HepG2 (cell line): Measurements from ENCODE around the gene MYLK. TPM values are rescaled to one million over a fixed set of nuclear protein-coding genes. Genes with fewer than 3 reads are reported as not detected.

Source experiments
- ATAC-seq: fragments of 200-7000 bp; cut with Tn5 transposase; 3 replicates; pipeline ENCODE4 v1.9.1; 2020; ENCODE audit warnings: mild to moderate bottlenecking, moderate library complexity
- BruUV-seq: library from RNA; stranded (reverse); fragments of 400-500 nt; replicated peaks from 2 replicates; lab custom pipeline; 2021; lab: Mats Ljungman, UMichigan
- CTCF ChIA-PET: fragments of 300-600 bp; formaldehyde crosslinking; extraction: SDS; loops from one replicate; lab custom pipeline; 2021; ENCODE audit warnings: low total read pairs, inconsistent platforms, low intra/inter-chr PET ratio; lab: Yijun Ruan, JAX
- POLR2A ChIA-PET: fragments of 350-600 bp; sonication (Branson Sonifier 250); formaldehyde crosslinking; loops from one replicate; lab custom pipeline; 2020; ENCODE audit warnings: antibody characterized with exemption, inconsistent platforms; lab: Yijun Ruan, JAX
- DNase-seq: peaks from one replicate; pipeline ENCODE4 v3.0.0-alpha.2; 2015; ENCODE audit warnings: low spot score
- FAIRE-seq: peaks from 3 replicates; lab custom pipeline; 2011; peaks lifted over from hg19 to GRCh38; lab: Jason Lieb, UNC
- H2AFZ ChIP-seq: one replicate; pipeline ENCODE4 v1.6.1; 2011; ENCODE audit warnings: low read length, inconsistent platforms
- H3K27ac ChIP-seq: fragments of 300-600 bp; 3 replicates; pipeline ENCODE4 v1.8.0; 2011; ENCODE audit warnings: mixed run types, mild to moderate bottlenecking, mixed read lengths, low read length, inconsistent platforms; ENCODE audit not compliant: insufficient read depth; ENCODE audit errors: extremely low read length
- H3K27me3 ChIP-seq, 2 experiments: fragments of 200-600 bp in 1 of 2; 2 replicates in 1 of 2; 3 replicates in 1 of 2; pipeline versions ENCODE4 v1.6.0 to v1.8.0; 2011; ENCODE audit warnings: low read length in 2 of 2, mild to moderate bottlenecking in 2 of 2, moderate library complexity in 2 of 2, inconsistent platforms in 1 of 2; ENCODE audit not compliant: insufficient read depth in 2 of 2, control insufficient read depth in 1 of 2
- H3K36me3 ChIP-seq, 2 experiments: fragments of 200-600 bp in 1 of 2; replicated peaks in 1 of 2; 2 replicates in 1 of 2; 3 replicates in 1 of 2; pipeline versions ENCODE4 v1.5.1 to v1.8.0; 2011; ENCODE audit warnings: low read length in 2 of 2, inconsistent platforms in 1 of 2; ENCODE audit not compliant: insufficient read depth in 2 of 2, control insufficient read depth in 1 of 2
- H3K4me1 ChIP-seq: 2 replicates; pipeline ENCODE4 v1.5.1; 2012; ENCODE audit warnings: low read length, inconsistent platforms; ENCODE audit not compliant: insufficient read depth
- H3K4me2 ChIP-seq: 2 replicates; pipeline ENCODE4 v1.6.0; 2011; ENCODE audit warnings: low read depth, low read length, inconsistent platforms
- H3K4me3 ChIP-seq, 3 experiments: fragments of 200-600 bp in 1 of 3; sonication (generic), shearing (Covaris generic) in 1 of 3; replicated peaks in 1 of 3; 2 replicates each; pipeline ENCODE4 v1.5.1; 2011 to 2016; ENCODE audit warnings: low read length in 3 of 3, inconsistent platforms in 2 of 3, low read depth in 2 of 3, mild to moderate bottlenecking in 2 of 3, control low read depth in 1 of 3, mixed read lengths in 1 of 3; ENCODE audit not compliant: insufficient read depth in 1 of 3
- H3K79me2 ChIP-seq: one replicate; pipeline ENCODE4 v1.6.1; 2011; ENCODE audit warnings: low read length, inconsistent platforms; ENCODE audit not compliant: insufficient read depth
- H3K9ac ChIP-seq: 2 replicates; pipeline ENCODE4 v1.6.0; 2011; ENCODE audit warnings: mild to moderate bottlenecking, low read depth, low read length, inconsistent platforms; ENCODE audit not compliant: insufficient read depth
- H3K9me3 ChIP-seq: 2 replicates; pipeline ENCODE4 v1.5.1; 2012; ENCODE audit warnings: mild to moderate bottlenecking, low read length
- H4K20me1 ChIP-seq: 2 replicates; pipeline ENCODE4 v1.6.0; 2011; ENCODE audit warnings: inconsistent platforms, mild to moderate bottlenecking, low read length, moderate library complexity; ENCODE audit not compliant: insufficient read depth
- ERF ChIP-seq: IDR thresholded peaks from 2 replicates; pipeline ENCODE4 v1.6.1; 2018; ENCODE audit warnings: missing biosample characterization, missing genetic modification reagents
- FOXA1 ChIP-seq, 2 experiments: fragments of 450-650 bp in 1 of 2; sonication (generic) in 1 of 2; formaldehyde crosslinking in 1 of 2; IDR thresholded peaks; 2 replicates each; pipeline versions ENCODE4 v1.4.0 to v1.6.1; 2016 to 2020; ENCODE audit warnings: missing genetic modification reagents in 1 of 2
- HOXA3 ChIP-seq: sonication (generic); formaldehyde crosslinking; IDR thresholded peaks from 2 replicates; pipeline ENCODE4 v1.5.0; 2020; ENCODE audit warnings: missing genetic modification reagents
- PHF20 ChIP-seq: sonication (generic); formaldehyde crosslinking; IDR thresholded peaks from 2 replicates; pipeline ENCODE4 v1.5.0; 2020; ENCODE audit warnings: mild to moderate bottlenecking, missing genetic modification reagents
- RFX1 ChIP-seq: fragments of 450-650 bp; IDR thresholded peaks from 2 replicates; pipeline ENCODE4 v1.6.1; 2017
- SIX1 ChIP-seq: sonication (generic); formaldehyde crosslinking; IDR thresholded peaks from 2 replicates; pipeline ENCODE4 v1.4.0; 2020; ENCODE audit warnings: missing genetic modification reagents, borderline replicate concordance
- TFAP4 ChIP-seq: sonication (generic); IDR thresholded peaks from 2 replicates; pipeline ENCODE4 v1.6.1; 2016; ENCODE audit warnings: low read depth, borderline replicate concordance
- ZNF317 ChIP-seq: sonication (generic); formaldehyde crosslinking; IDR thresholded peaks from 2 replicates; pipeline ENCODE4 v1.5.0; 2020; ENCODE audit warnings: mild to moderate bottlenecking, missing genetic modification reagents
- ZNF687 ChIP-seq: sonication (generic); formaldehyde crosslinking; IDR thresholded peaks from 2 replicates; pipeline ENCODE4 v1.5.1; 2020; ENCODE audit warnings: mild to moderate bottlenecking, missing genetic modification reagents, moderate library complexity
- ZNF724P ChIP-seq: sonication (generic); formaldehyde crosslinking; IDR thresholded peaks from 2 replicates; pipeline ENCODE4 v1.8.0; 2022; ENCODE audit warnings: missing genetic modification reagents, borderline replicate concordance
- WGBS: methylation state at CpG from one replicate; pipeline ENCODE4 v1.1.6; 2017; ENCODE audit warnings: low lambda C conversion rate; 5-methylcytosine and 5-hydroxymethylcytosine counted together
- in situ Hi-C: cut with HindIII; loops from 2 replicates; pipeline ENCODE4 v1.10.0; 2017; ENCODE audit warnings: low pct_unique_long_range_greater_than_20kb; ENCODE audit not compliant: extremely low pct_ligation_motif_present
- intact Hi-C: fragments of 100-400 bp; cut with micrococcal nuclease; formaldehyde crosslinking; loops from one replicate; pipeline ENCODE4 v1.10.0; 2022; ENCODE audit not compliant: unreplicated experiment
- polyA plus RNA-seq, 8 experiments: library from polyadenylated mRNA; depleted of rRNA in 3 of 8; stranded (reverse) in 7 of 8; unstranded in 1 of 8; fragments of >200 nt; fragmentation: Illumina TruSeq in 4 of 8; extraction: Trizol in 4 of 8; gene quantifications; 2 replicates each; pipeline versions ENCODE4 v1.2.1 to v1.2.3, GENCODE V29; 2011 to 2016; ENCODE audit warnings: low read depth in 4 of 8, missing spikeins in 1 of 8, mixed read lengths in 1 of 8; ENCODE audit not compliant: insufficient read depth in 1 of 8
- total RNA-seq, 5 experiments: library from RNA; depleted of rRNA; stranded (reverse); fragments of >200 nt; fragmentation: Illumina TruSeq; extraction: Trizol; gene quantifications; 2 replicates each; pipeline ENCODE4 v1.2.3, GENCODE V29; 2016; ENCODE audit warnings: low read depth in 1 of 5

MYLK gene
- total and polyA plus RNA-seq, 2 of the 13 experiments (the other 11 are each of a cell fraction or from before 2014, with no cell fraction given) = 10.6 to 34.9 TPM

- no peak overlapping the region for H3K4me3 ChIP-seq
- DNase-seq (no peak), ATAC-seq (no peak), FAIRE-seq (no peak)
- ChIA-PET CTCF (no interaction called here), POLR2A (interaction anchor here (1.6 kb wide), 1 partner anchor 17 kb away, joined by 3 read pairs; no protein-coding TSS in a partner anchor)
- H3K27me3 ChIP-seq = no peaks in the 10 kb centered on the region
- no peaks in the 10 kb centered on the region for H3K9me3 ChIP-seq
- in situ Hi-C loops = no loop called here
- no peak overlapping the region for H2AFZ ChIP-seq
- intact Hi-C loops = no loop called here
- WGBS = 100% methylated on average over 2 of the region's 4 CpGs
- no peaks in the 10 kb centered on the region for H3K79me2 ChIP-seq
- 0 out of 2 replicates have a peak, but pooled peaks have one; percentile 21 for TF ChIP-seq HOXA3
- TF ChIP-seq SIX1 (CRISPR knock-in tag) = no peak
- no peak overlapping the region for H3K9ac ChIP-seq
- peaks cover 40% of the 10 kb centered on the region for H3K4me1 ChIP-seq
- BruUV-seq = no TSS peak
- peaks cover 8 to 9% of the 10 kb centered on the region in 2 experiments; a peak in 3 of 5 replicates for H3K36me3 ChIP-seq
- no peak overlapping the region for H3K4me2 ChIP-seq
- H3K27ac ChIP-seq = no peak overlapping the region
- no peaks in the 10 kb centered on the region for H4K20me1 ChIP-seq
Observed at GRCh38 chr3:123635217-123635616, 248.9 kb downstream of the MYLK start.

GRCh38 chr3:123634149-123635051, 249.7 kb downstream of the MYLK start:
- CTCF ChIA-PET = no interaction called here
- Histone ChIP-seq H3K9me3 (no peaks in the 10 kb centered on the region), H3K4me3 (no peak overlapping the region), H3K36me3 (peaks cover 9 to 16% of the 10 kb centered on the region in 2 experiments; a peak in 4 of 5 replicates), H3K27ac (peak overlapping the region; percentile 23), H3K79me2 (no peaks in the 10 kb centered on the region), H2AFZ (no peak overlapping the region), H3K4me1 (peaks cover 40% of the 10 kb centered on the region), H3K4me2 (no peak overlapping the region), H3K27me3 (no peaks in the 10 kb centered on the region), H4K20me1 (no peaks in the 10 kb centered on the region), H3K9ac (peak overlapping the region; percentile 29; the same call in 1 of the 2 replicates)
- no peak for DNase-seq
- peak; percentile 33 for ATAC-seq
- FAIRE-seq = no peak
- 79% methylated on average over 11 of the region's 15 CpGs for WGBS
- in situ Hi-C loops = no loop called here
- POLR2A ChIA-PET = interaction anchor here (1.6 to 2.0 kb wide), 2 partner anchors 16 to 29 kb away, joined by 3 to 9 read pairs; no protein-coding TSS in a partner anchor
- intact Hi-C loops = no loop called here
- no TSS peak for BruUV-seq
- TF ChIP-seq ZNF724P (no peak), RFX1 (no peak), FOXA1 (IDR thresholded peaks at IDR 0.05) (no peak), FOXA1 (CRISPR knock-in tag; IDR thresholded peaks at IDR 0.05) (0 out of 2 replicates have a peak, but pooled peaks have one; percentile 17), ERF (CRISPR knock-in tag) (no peak), ZNF687 (peak; percentile 59), TFAP4 (peak; percentile 60; the same call in 1 of the 2 replicates), ZNF317 (peak; percentile 63), PHF20 (no peak)
